Fibroblast of pulmonary artery (primary cell): Measurements from ENCODE around the gene GAS2.

ENCODE experiments used
- DNase-seq: peaks from one replicate; pipeline ENCODE4 v3.0.0-alpha.2; 2010; ENCODE audit warnings: low read depth
- H3K4me3 ChIP-seq: replicated peaks from 2 replicates; pipeline ENCODE4 v1.5.1; 2011; ENCODE audit warnings: low read depth, mild to moderate bottlenecking, control low read depth, low read length, moderate library complexity
- TF ChIP-seq, protein P1 (sequence below): IDR thresholded peaks from 2 replicates; pipeline ENCODE4 v1.5.1; 2011; ENCODE audit warnings: mild to moderate bottlenecking, control low read depth, low read length, inconsistent platforms; ENCODE audit errors: missing control alignments

Gene GAS2

DNA sequence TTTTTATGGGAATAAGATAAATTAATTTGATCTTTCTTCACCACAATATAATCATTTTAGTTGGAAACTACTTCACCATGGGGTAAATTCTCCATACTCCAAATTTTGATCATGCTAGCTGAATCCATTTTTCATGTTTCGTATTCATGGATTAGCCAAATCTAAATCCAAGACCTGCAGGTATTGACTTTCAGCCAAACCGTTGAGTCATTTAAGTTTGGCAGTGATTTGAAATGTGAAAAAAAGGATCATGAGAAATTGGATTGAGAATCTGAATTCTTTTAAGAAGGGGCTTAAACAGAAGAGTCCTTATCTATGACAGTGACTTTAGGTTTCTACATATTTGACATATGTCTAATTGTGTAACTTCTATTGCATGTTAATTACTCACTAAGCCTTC, 5.3 kb downstream of the GAS2 start:
- TF ChIP-seq, protein P1, sequence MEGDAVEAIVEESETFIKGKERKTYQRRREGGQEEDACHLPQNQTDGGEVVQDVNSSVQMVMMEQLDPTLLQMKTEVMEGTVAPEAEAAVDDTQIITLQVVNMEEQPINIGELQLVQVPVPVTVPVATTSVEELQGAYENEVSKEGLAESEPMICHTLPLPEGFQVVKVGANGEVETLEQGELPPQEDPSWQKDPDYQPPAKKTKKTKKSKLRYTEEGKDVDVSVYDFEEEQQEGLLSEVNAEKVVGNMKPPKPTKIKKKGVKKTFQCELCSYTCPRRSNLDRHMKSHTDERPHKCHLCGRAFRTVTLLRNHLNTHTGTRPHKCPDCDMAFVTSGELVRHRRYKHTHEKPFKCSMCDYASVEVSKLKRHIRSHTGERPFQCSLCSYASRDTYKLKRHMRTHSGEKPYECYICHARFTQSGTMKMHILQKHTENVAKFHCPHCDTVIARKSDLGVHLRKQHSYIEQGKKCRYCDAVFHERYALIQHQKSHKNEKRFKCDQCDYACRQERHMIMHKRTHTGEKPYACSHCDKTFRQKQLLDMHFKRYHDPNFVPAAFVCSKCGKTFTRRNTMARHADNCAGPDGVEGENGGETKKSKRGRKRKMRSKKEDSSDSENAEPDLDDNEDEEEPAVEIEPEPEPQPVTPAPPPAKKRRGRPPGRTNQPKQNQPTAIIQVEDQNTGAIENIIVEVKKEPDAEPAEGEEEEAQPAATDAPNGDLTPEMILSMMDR = no peak
- no peak overlapping the region for H3K4me3 ChIP-seq
- DNase-seq = peak; percentile 29

DNA sequence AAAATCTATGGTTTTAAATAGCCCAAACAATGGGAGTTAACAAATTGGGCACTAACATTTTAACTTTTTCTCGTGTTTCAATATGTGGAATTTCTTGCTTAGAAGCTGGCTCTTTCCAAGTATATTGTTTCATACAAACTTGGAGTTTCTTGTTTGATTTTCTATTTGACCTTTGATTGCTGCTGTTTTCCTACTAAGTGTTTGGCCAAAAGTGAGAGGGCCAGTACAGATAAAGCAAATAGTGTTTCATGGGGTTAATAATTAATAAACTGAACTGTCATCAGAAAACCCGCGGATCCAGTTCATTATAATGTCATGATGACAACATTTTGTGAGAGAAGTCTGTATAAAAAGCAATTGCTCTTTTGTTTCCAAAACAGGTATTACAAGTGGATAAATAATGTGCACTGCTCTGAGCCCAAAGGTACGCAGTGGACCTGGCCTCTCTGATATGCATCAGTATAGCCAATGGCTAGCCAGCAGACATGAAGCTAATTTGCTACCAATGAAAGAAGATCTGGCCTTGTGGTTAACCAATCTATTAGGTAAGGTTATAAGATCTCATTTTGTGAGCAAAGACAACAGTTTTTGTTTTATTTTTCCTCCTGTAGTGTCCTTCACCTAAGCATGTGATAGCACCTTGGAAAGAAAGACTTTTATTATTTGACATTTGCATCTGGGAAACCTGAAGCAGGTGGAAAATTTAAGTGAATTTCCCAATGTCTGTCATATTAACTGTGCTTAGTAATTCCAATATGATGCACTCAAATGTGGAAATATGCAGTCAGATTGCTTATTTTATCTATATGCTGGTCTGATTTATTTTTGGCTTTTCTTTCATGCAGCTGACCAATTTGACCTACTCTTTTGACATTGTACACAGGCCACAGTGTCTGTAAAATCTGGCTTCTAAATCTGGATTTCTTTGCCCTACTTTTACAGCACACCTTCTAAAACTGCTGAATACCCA, 8.3 kb downstream of the GAS2 start:
- DNase-seq = no peak
- TF ChIP-seq, protein P1 = no peak
- no peak overlapping the region for H3K4me3 ChIP-seq

DNA sequence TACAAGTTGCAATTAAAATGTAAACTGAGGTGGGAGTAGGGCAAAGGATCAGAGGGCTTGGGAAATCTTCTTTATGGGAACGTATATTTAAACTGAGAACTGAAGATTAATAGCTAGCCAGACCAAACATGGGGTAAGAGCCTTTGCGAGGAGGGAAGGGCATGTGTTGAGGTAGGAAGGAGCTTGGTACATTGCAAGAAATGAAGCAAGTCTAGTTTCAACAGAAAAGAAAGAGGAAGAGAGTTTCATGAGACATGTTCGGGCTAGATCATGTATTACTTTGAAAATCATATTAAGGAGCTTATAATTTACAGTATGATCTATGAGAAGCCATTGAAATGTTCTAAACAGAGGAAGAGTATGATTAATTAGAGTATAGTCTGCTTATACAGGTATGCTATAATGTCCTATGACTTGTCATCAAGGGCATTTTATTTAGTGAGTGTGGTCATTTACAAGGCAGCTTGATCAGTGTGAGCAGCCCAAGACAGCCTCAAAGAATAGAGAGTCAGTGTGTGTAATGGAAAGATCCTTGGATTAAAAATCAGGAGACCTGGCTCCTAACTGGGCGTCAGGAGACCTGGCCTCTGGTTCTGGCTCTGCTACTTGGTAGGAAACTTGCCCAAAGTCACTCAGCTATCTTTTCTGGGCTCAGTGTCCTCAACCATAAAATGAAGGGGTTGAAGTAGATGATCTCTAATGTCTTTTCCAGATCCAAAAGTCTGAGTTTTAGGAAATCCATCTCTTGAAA, 10.9 kb downstream of the GAS2 start:
- DNase-seq = no peak
- H3K4me3 ChIP-seq = no peak overlapping the region
- TF ChIP-seq, protein P1 = no peak

DNA sequence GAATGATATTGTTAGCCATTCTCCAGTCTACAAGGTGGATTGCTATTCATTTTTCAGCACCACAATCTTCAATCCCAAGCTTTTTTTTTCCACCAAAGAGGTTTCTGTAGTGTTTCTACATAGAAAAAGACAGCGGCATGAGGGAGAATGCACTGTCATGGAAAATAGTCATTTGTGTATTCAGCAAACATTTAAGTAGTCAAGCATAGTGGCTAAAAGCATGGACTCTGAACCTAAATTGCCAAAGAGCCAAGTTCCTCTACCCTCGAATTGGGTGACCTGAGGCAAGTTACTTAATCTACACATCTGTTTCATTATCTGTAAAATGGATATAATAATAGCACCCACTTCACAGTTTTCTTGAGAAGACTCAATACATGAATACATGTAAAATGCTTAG, 14.2 kb downstream of the GAS2 start:
- DNase-seq = no peak
- TF ChIP-seq, protein P1 = no peak
- H3K4me3 ChIP-seq = no peak overlapping the region

DNA sequence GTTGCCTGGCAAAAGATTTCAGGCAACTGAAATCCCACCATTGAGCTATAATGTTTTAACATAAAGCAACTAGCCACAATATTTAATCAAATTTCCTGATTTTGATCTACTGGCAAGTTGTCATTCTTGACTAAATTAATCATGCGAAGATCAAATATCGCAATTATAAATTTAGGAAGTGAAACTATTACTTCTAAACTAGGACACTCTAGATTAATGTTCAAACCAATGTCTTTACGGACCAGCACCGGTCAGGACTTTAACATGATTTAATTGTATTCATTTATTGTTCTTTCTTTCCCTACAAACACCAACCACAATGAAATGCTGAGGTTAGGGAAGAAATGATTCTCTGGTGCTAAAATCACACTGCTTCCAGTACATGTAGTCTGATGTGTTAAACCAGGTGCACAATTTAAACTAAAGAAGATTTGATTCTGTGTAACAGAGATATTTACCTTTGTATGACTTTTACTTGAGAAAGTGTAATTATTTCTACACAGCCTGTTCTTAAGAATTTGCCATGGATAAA, 14.9 kb downstream of the GAS2 start:
- TF ChIP-seq, protein P1 = no peak
- DNase-seq = no peak
- no peak overlapping the region for H3K4me3 ChIP-seq

DNA sequence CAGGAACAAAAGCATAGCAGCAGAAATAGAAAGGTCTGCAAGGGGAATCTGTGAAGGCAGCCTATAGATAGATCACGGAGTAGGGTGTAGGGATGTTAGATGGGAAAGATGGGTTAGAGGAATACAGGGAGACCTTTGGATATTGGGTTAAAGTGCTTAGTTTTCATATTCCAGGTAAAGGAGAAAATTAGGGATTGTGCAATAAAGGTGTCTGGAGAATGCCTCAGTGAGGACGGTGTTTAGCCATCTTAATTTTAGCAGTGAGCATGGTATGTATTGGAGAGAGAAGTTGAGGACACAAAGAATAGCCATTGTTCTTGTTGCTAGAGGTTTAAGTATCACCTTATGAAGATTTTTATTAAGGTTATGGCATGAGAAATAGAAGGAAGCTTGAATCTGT, 17.7 kb downstream of the GAS2 start:
- TF ChIP-seq, protein P1 = no peak
- no peak for DNase-seq
- no peak overlapping the region for H3K4me3 ChIP-seq
